DOHH2 (cell line): Measurements from ENCODE around the gene RIMBP3B.
"Not testable (repeated sequence)": the region's sequence is repeated elsewhere in the genome, so short reads cannot be mapped to it uniquely, and the experiment has no call there.

Experiments used
- CTCF ChIP-seq: fragments of 200-600 bp; sonication (generic); IDR thresholded peaks from one replicate; pipeline ENCODE4 v1.5.1; 2014; ENCODE audit warnings: antibody characterized with exemption, mild to moderate bottlenecking, low read depth, low read length; ENCODE audit not compliant: poor library complexity, severe bottlenecking
- EZH2phosphoT487 ChIP-seq: fragments of 200-600 bp; sonication (generic); IDR thresholded peaks from 2 replicates; pipeline ENCODE4 v1.6.1; 2017; ENCODE audit warnings: borderline replicate concordance, mild to moderate bottlenecking, antibody characterized with exemption, low read length, moderate library complexity, mixed read lengths

DNA sequence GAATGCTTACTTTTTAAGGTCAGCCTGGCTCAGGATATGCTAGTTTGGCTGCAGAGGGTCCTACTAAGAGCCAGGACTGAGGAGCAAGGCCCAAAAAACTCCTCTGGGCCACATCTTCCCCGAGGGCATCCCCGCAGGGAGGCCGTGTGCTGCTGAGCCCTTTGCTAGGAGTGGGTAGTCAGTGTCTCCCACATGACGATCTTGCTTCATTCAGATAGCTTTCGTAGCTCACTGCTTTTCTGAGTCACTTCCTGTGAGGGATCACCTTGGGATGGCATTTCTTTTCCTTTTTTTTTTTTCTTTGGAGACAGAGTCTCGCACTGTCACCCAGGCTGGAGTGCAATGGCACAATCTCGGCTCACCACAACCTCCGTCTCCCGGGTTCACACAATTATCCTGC is 6.5 kb downstream of the RIMBP3B start:
- TF ChIP-seq CTCF, EZH2phosphoT487: not testable (repeated sequence)
